GM13977 (cell line): ENCODE results near the gene ANAPC16.
"Not testable (repeated sequence)": the region's sequence is repeated elsewhere in the genome, so short reads cannot be mapped to it uniquely, and the experiment has no call there.

Experiments
- DNase-seq: peaks from one replicate; pipeline ENCODE4 v3.0.0; 2012; ENCODE audit warnings: low spot score
- CTCF ChIP-seq: IDR thresholded peaks from 2 replicates; pipeline ENCODE4 v1.5.1; 2012; ENCODE audit warnings: mild to moderate bottlenecking, control low read depth; ENCODE audit not compliant: insufficient read depth; ENCODE audit errors: extremely low read depth, missing control alignments
- in situ Hi-C: fragments of 300-500 bp; cut with MboI; formaldehyde crosslinking; loops from one replicate; pipeline ENCODE4 v1.12.0; 2022; ENCODE audit warnings: low sequenced_read_pairs, low pct_unique_long_range_greater_than_20kb, mixed read lengths, inconsistent platforms; ENCODE audit not compliant: unreplicated experiment

Gene ANAPC16

GRCh38 chr10:72277340-72277995, 61.7 kb downstream of the ANAPC16 start:
- no peak for DNase-seq
- TF ChIP-seq CTCF, result no peak
- in situ Hi-C loops, result no loop called here

- in situ Hi-C loops, result no loop called here
- TF ChIP-seq CTCF, result no peak
- DNase-seq, result no peak
These were observed 62.3 kb downstream of the ANAPC16 start for GRCh38 chr10:72277996-72278667.

- TF ChIP-seq CTCF, result no peak
- DNase-seq, result no peak
- in situ Hi-C loops, result no loop called here
These were observed 63.0 kb downstream of the ANAPC16 start for GRCh38 chr10:72278668-72279393.

GRCh38 chr10:72279587-72279986, 63.8 kb downstream of the ANAPC16 start:
- in situ Hi-C loops, result not testable (repeated sequence)

DNA sequence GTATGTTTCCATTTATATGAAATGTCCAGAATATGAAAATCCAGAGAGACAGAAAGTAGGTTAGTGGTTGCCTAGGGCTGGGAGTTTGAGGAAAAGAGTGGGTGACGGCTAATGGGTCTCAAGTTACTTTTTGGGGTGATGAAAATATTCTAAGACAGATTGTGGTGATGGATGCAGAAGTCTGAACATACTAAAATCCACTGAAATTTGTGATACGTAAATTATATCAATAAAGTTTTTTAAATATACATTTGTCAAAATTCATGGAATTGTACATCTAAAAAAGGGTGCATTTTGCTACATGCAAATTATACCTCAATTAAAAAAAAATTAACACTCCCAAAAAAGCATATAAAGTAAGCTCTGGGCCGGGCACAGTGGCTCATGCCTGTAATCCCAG, 67.3 kb downstream of the ANAPC16 start:
- no peak for TF ChIP-seq CTCF
- in situ Hi-C loops, result no loop called here
- no peak for DNase-seq

More at GRCh38 chr10:72279587-72279986, 63.8 kb downstream of the ANAPC16 start:
- DNase-seq, result not testable (repeated sequence)
